Body of pancreas (tissue), 4 donors: ENCODE data around the gene SNX19.

Source experiments
- CTCF ChIP-seq, 7 experiments: fragments of 450-650 bp in 4 of 7; fragments of 200-600 bp in 3 of 7; sonication (generic) in 3 of 7; IDR thresholded peaks; one replicate each; pipeline ENCODE4 v1.5.1; 2016 to 2019; ENCODE audit warnings: antibody characterized with exemption in 7 of 7
- POLR2A ChIP-seq, 3 donors: fragments of 450-650 bp; IDR thresholded peaks; one replicate each; pipeline ENCODE4 v1.6.1; 2016; ENCODE audit warnings: antibody characterized with exemption in 3 of 3, mild to moderate bottlenecking in 2 of 3

GRCh38 chr11:130828741-130829140 lies 87.5 kb downstream of the SNX19 start:
- TF ChIP-seq CTCF (IDR thresholded peaks at IDR 0.05) (no peak), POLR2A (IDR thresholded peaks at IDR 0.05) (no peak)
